Fibroblast of pulmonary artery (primary cell): ENCODE data around the gene SUPT6H.

Source experiments
- DNase-seq: peaks from one replicate; pipeline ENCODE4 v3.0.0-alpha.2; 2010; ENCODE audit warnings: low read depth
- H3K4me3 ChIP-seq: replicated peaks from 2 replicates; pipeline ENCODE4 v1.5.1; 2011; ENCODE audit warnings: low read depth, mild to moderate bottlenecking, control low read depth, low read length, moderate library complexity
- CTCF ChIP-seq: IDR thresholded peaks from 2 replicates; pipeline ENCODE4 v1.5.1; 2011; ENCODE audit warnings: mild to moderate bottlenecking, control low read depth, low read length, inconsistent platforms; ENCODE audit errors: missing control alignments

SUPT6H gene

DNA sequence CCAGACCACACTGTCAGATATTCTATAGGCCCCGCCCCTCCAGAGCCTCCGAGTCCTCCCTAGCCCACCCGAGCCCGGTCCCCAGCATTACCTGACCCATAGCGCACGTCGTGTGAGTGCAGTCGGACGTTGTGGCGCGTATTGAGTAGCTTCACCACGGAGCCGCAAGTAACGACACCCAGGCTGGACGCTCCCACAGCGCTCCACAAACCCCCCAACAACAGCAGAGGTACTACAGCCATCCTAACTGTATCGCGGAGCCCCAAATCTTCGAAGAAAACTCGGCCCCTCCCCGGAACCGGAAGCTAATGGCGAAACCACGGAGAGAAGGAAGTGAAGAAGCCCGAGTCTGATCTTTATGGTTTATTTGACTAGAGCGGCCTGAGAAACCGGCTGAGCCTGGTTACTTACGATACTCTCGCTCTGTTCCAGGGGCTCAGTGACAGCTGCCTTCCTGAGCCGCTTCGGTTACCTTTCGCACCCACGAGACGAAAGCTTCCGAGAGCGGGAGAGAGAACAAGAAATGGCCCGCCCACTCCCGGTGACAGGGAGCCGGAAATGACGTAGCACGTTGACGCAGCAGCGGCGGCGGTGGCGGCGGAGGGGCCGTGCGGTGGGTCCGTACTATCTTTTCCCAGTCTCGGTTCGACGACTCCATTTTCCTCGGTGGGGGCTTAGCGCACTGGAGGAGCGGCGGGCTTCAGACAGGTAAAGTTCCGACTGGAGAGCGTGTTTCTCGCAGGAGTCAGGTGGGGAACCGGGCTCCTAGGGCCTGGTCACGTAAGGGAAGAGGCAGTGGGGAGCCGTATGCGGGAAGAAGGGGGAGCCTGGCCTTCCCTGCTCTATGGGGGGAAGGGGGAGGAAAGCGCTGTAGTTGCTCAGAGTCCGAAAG, at the start of gene SUPT6H, which contains the start of gene SDF2:
Gene SUPT6H, plus strand, starts transcription at position 571 of the 892 bp plus-strand sequence. CDS start 11,197 bp downstream, outside the sequence.
Gene SDF2, minus strand, starts transcription at position 272 of the 892 bp plus-strand sequence. Its CDS starts 30 bp downstream, at position 242.
- H3K4me3 ChIP-seq = peak within 1 kb of the TSS; percentile 98
- TF ChIP-seq CTCF = no peak
- DNase-seq = peak; percentile 86

DNA sequence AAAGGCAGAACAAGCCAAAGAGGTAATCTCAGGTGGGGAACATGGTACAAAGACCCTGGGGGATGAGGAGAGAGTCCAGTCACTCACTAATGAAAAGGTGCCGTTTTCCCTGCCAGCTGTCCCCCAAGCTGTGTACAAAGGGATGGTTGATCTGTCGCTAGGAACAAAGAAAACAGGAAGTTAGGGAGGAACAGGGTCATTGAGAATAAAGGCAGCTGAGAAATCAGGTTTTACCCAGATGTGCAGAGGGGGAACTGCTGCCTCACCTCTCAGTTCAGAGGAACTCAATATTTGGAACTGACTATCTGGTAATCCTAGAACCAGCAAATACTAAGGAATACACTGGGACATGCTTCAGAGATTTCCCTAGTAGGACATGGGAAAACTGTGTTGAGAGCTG, 49.5 kb upstream of the SUPT6H start:
- no peak for TF ChIP-seq CTCF
- no peak overlapping the region for H3K4me3 ChIP-seq
- no peak for DNase-seq

DNA sequence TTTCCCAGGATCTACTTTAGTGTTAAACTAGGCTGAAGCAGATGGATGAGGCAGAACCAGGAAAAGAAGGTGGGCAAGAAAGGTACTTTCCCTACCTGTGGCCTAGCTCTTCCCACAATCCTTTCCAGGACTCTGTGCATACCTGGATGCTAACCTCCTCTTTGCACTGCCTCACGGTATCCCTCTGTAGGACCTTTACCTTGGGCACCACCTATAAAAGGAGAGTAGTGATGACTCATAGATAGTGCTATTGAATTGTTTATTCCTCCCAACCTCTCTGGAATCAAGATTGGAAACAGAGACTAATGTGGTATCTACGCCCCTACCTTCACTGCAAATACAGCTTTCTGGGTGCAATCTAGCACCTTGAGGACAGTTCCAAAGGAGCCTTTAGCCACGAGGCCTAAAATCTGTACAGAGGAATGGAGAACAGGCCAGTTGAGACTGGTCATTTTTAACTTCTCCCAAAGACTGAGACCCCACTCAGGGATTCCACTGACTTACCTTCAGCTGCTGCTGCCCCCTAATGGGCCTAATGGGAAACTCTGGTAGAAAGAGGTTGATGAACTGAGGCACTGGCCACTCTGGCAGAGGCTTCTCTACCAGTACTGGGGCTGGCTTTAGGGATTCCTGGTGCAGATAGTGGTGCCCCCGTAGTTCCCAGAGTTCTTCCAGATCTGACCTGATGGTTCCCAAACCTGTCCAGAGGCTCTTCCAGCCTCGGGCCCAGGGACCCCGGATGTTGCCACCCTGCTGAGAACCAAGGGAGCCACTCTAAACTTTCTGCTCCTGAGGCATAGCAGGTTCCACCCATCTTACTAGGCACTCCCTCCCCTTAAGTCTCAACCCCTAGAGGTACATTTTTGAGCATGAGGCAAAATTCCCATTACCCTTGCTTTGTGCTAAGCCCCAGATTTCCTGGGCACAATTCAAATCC, 48.8 kb upstream of the SUPT6H start:
- peak; percentile 54 for DNase-seq
- H3K4me3 ChIP-seq = no peak overlapping the region
- TF ChIP-seq CTCF = peak; percentile 82

DNA sequence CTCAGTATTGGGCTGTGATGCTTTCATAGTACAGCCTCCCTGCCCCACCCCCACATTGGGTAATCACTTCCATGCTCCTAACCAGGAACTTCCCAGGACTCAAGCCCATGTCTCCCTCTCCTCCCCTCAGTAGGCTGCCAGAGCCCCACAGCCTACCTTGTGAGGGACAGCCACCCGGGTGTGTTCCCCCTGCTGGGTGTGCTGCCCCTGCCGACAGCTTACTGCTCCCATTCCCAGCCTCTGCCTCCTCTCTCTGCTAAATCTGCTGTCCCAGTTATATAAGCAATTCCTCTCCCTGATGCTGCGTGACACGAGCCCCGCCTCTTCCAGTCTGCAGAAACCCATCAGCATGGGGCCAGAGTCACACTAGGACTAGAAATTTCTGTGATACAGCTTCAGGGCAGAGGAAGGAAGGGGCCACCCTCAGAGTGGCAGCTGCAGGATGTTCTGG, 48.0 kb upstream of the SUPT6H start, which contains the start of gene RSKR:
Gene RSKR, minus strand, starts transcription at position 255 of the 451 bp plus-strand sequence. Its CDS starts 24 bp downstream, at position 231.
- DNase-seq = peak; percentile 3
- H3K4me3 ChIP-seq = no peak within 1 kb of the TSS
- TF ChIP-seq CTCF = no peak

DNA sequence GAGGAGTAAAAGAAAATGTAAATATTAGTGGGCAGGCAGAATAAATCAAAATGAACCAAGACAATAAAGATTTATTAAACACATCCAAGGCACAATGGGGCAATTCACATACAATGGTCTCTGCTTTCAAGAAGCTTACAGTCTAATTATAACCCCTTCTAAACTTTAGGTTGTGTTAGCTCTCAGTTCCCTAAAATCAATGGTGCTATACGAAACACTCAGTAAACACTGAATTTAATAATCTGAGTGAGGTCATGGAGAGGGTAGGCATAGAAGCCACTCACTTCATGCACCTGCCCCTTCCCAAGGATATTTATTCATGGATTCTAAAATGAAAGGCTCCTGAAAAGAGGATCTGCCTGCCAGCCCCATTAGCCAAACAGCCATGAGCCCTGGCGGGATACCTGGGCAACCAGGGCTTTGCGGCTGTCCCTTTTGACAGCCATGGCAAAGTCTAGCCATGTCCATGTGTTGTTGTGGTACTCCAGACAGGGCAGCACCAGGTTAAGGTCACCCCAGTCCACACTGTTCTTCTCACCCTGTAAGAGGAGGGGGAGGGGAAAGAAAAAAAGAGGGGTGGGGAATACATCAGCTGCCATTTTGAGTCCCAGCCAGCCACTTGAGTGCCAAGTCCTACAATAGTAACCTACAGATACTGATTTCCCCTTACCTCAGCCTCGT, 46.6 kb upstream of the SUPT6H start:
- TF ChIP-seq CTCF = no peak
- H3K4me3 ChIP-seq = no peak overlapping the region
- no peak for DNase-seq

- H3K4me3 ChIP-seq = no peak overlapping the region
- TF ChIP-seq CTCF = no peak
- no peak for DNase-seq
Observed at GRCh38 chr17:28616281-28616680, 45.7 kb upstream of the SUPT6H start.
